Kidney (tissue), 14 donors: ENCODE data around the gene CSNK1G2. TPM values are rescaled to one million over a fixed set of nuclear protein-coding genes. Genes with fewer than 3 reads are reported as not detected.

ENCODE experiments used
- DNase-seq, 5 donors: peaks; one replicate each; pipeline ENCODE4 v3.0.0-alpha.2; 2013 to 2020
- FAIRE-seq: peaks from 2 replicates; lab custom pipeline; 2012; peaks lifted over from hg19 to GRCh38; lab: Jason Lieb, UNC
- H3K27ac ChIP-seq, 2 donors: one replicate each; pipeline ENCODE4 v1.7.0; 2013; ENCODE audit warnings: low read depth in 2 of 2, low read length in 2 of 2, inconsistent platforms in 1 of 2
- H3K27me3 ChIP-seq: one replicate; pipeline ENCODE4 v1.7.1; 2013; ENCODE audit warnings: low read length, inconsistent platforms; ENCODE audit not compliant: control insufficient read depth, insufficient read depth
- H3K36me3 ChIP-seq, 3 donors: one replicate each; pipeline versions ENCODE4 v1.7.0 to v1.7.1; 2013; ENCODE audit warnings: low read length in 3 of 3, control low read depth in 1 of 3, inconsistent platforms in 1 of 3; ENCODE audit not compliant: insufficient read depth in 3 of 3, control insufficient read depth in 2 of 3
- H3K4me1 ChIP-seq, 3 donors: one replicate each; pipeline versions ENCODE4 v1.7.0 to v1.7.1; 2013; ENCODE audit warnings: low read length in 3 of 3, inconsistent platforms in 1 of 3, low read depth in 1 of 3; ENCODE audit not compliant: control insufficient read depth in 2 of 3, insufficient read depth in 2 of 3
- H3K4me3 ChIP-seq, 3 donors: one replicate each; pipeline versions ENCODE4 v1.7.0 to v1.8.1; 2013; ENCODE audit warnings: low read length in 3 of 3, control low read depth in 1 of 3, inconsistent platforms in 1 of 3
- H3K9ac ChIP-seq, 3 donors: one replicate each; pipeline versions ENCODE4 v1.7.0 to v1.7.1; 2013; ENCODE audit warnings: low read length in 3 of 3, control low read depth in 1 of 3, inconsistent platforms in 1 of 3
- H3K9me3 ChIP-seq, 3 donors: one replicate each; pipeline versions ENCODE4 v1.7.0 to v1.7.1; 2013; ENCODE audit warnings: low read length in 3 of 3, control low read depth in 1 of 3, inconsistent platforms in 1 of 3; ENCODE audit not compliant: control insufficient read depth in 2 of 3, insufficient read depth in 1 of 3
- CTCF ChIP-seq: IDR thresholded peaks from 3 replicates; pipeline ENCODE4 v1.5.1; 2012; ENCODE audit warnings: mild to moderate bottlenecking, moderate library complexity, borderline replicate concordance; ENCODE audit not compliant: insufficient read depth; ENCODE audit errors: extremely low read depth
- intact Hi-C: fragments of 100-400 bp; cut with DNase I; formaldehyde crosslinking; loops from one replicate; pipeline ENCODE4 v1.11.1; 2022
- polyA plus RNA-seq: library from polyadenylated mRNA; stranded (reverse); fragments of 350-450 nt; fragmentation: Illumina TruSeq; extraction: RNeasy Lipid Tissue Mini Kit (QIAGEN cat#74804); gene quantifications from one replicate; pipeline ENCODE4 v1.2.3, GENCODE V29; 2014; ENCODE audit warnings: low read depth, low replicate concordance; ENCODE audit not compliant: insufficient read depth
- total RNA-seq: library from RNA; stranded (reverse); fragmentation: NEBNext Ultra II Directional; extraction: Animal tissue kit (Norgen Biotek cat#: 25700); gene quantifications from one replicate; pipeline ENCODE4 v1.2.1, GENCODE V29; 2021
- donor health status: control.
- donor health status: control.
- donor health status: control.
- donor health status: control.
- donor health status: control.
- donor health status: DM: yes; HTN: yes; CAD: no.
- donor health status: Normal renal cell carcinoma (clear cell type).

The CSNK1G2 gene
- total and polyA plus RNA-seq, 2 donors from 2014 or later, result 33.1 to 66.2 TPM

GRCh38 chr19:1997353-1998233 is 56.6 kb downstream of the CSNK1G2 start:
- Histone ChIP-seq H3K4me3 (no peak overlapping the region), H3K4me1 (no peaks in the 10 kb centered on the region), H3K9ac (no peak overlapping the region), H3K36me3 (peaks cover 2 to 4% (median 3%) of the 10 kb centered on the region in 3 donors), H3K27ac (no peak overlapping the region), H3K9me3 (no peaks in the 10 kb centered on the region), H3K27me3 (no peaks in the 10 kb centered on the region)
- no peak for TF ChIP-seq CTCF
- intact Hi-C loops, result no loop called here
- no peak for FAIRE-seq
- no peak for DNase-seq

GRCh38 chr19:1998712-1999708 is 58.0 kb downstream of the CSNK1G2 start:
- peaks cover 2 to 4% (median 3%) of the 10 kb centered on the region in 3 donors for H3K36me3 ChIP-seq
- intact Hi-C loops, result no loop called here
- no peak for DNase-seq
- no peak for TF ChIP-seq CTCF
- no peak overlapping the region for H3K27ac ChIP-seq
- H3K27me3 ChIP-seq, result no peaks in the 10 kb centered on the region
- FAIRE-seq, result no peak
- H3K9ac ChIP-seq, result no peak overlapping the region
- no peaks in the 10 kb centered on the region for H3K4me1 ChIP-seq
- no peak overlapping the region for H3K4me3 ChIP-seq
- H3K9me3 ChIP-seq, result no peaks in the 10 kb centered on the region

- intact Hi-C loops, result no loop called here
- Histone ChIP-seq H3K9me3 (no peaks in the 10 kb centered on the region), H3K4me3 (no peak overlapping the region), H3K27me3 (no peaks in the 10 kb centered on the region), H3K9ac (no peak overlapping the region), H3K27ac (no peak overlapping the region), H3K4me1 (no peaks in the 10 kb centered on the region), H3K36me3 (peaks cover 2 to 4% (median 3%) of the 10 kb centered on the region in 3 donors)
- TF ChIP-seq CTCF, result no peak
- no peak for FAIRE-seq
- DNase-seq, result no peak
Observed at GRCh38 chr19:1999856-2000515, 59.0 kb downstream of the CSNK1G2 start.
